Testis (tissue), 3 donors: ENCODE results near the gene ITCH. TPM values are rescaled to one million over a fixed set of nuclear protein-coding genes. Genes with fewer than 3 reads are reported as not detected.

Source experiments
- DNase-seq: peaks from one replicate; pipeline ENCODE4 v3.0.0-alpha.2; 2019
- H3K27ac ChIP-seq, 2 donors: fragments of 200-600 bp; sonication (generic); one replicate each; pipeline ENCODE4 v1.5.1; 2019
- H3K27me3 ChIP-seq: fragments of 200-600 bp; sonication (generic); one replicate; pipeline ENCODE4 v1.5.1; 2019
- H3K36me3 ChIP-seq: fragments of 200-600 bp; sonication (generic); one replicate; pipeline ENCODE4 v1.5.1; 2017; ENCODE audit warnings: low read depth; ENCODE audit errors: missing control alignments
- H3K4me1 ChIP-seq: fragments of 200-600 bp; sonication (generic); one replicate; pipeline ENCODE4 v1.5.1; 2019
- H3K4me3 ChIP-seq, 2 donors: fragments of 200-600 bp; sonication (generic); one replicate each; pipeline ENCODE4 v1.5.1; 2017 to 2019
- H3K9me3 ChIP-seq: fragments of 200-600 bp; sonication (generic); one replicate; pipeline ENCODE4 v1.5.1; 2017
- POLR2A ChIP-seq: fragments of 450-650 bp; IDR thresholded peaks from one replicate; pipeline ENCODE4 v1.6.1; 2017; ENCODE audit warnings: antibody characterized with exemption, mild to moderate bottlenecking, moderate library complexity
- WGBS, 2 donors: methylation state at CpG; one replicate each; pipeline ENCODE4 v1.1.5; 2018; 5-methylcytosine and 5-hydroxymethylcytosine counted together
- intact Hi-C: fragments of 100-400 bp; cut with DNase I; formaldehyde crosslinking; loops from one replicate; pipeline ENCODE4 v1.15.1; 2023; ENCODE audit warnings: low total_unique reads
- polyA plus RNA-seq: library from polyadenylated mRNA; stranded (reverse); fragments of 350-450 nt; fragmentation: Illumina TruSeq; extraction: RNeasy Lipid Tissue Mini Kit (QIAGEN cat#74804); gene quantifications from one replicate; pipeline ENCODE4 v1.2.3, GENCODE V29; 2014; ENCODE audit warnings: low read depth, low replicate concordance; ENCODE audit not compliant: insufficient read depth
- total RNA-seq, 2 donors: library from RNA; depleted of rRNA; stranded (reverse); fragments of >200 nt; gene quantifications; one replicate each; pipeline ENCODE4 v1.2.3, GENCODE V29; 2016
- TF ChIP-seq, protein P1 (sequence below), 3 experiments: fragments of 450-650 bp in 2 of 3; fragments of 200-600 bp in 1 of 3; sonication (generic) in 1 of 3; IDR thresholded peaks; one replicate each; pipeline ENCODE4 v1.5.1; 2016 to 2019; ENCODE audit warnings: antibody characterized with exemption in 3 of 3, mild to moderate bottlenecking in 2 of 3, moderate library complexity in 1 of 3

Gene ITCH
- total and polyA plus RNA-seq, 3 donors from 2014 or later: 75.4 to 107 (median 88.1) TPM

DNA sequence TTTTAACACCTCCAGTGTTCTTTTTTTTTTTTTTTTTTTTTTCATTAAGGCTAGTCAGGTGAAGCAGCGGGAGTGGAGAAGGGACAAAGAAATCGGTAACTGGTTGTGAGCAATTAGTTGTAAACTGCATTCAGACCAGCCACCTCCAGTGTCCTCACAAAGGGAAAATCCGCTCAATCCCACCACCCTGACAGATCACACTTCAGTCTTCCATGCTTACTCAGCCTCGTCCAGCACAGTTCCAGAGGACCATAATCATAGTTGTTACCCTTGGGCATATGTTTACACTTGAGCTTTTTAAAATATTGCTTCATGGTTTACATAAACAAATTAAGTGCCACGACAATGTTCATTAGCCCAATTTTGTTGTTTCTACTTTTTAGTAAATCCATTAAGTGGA is 163.4 kb downstream of the ITCH start:
- intact Hi-C loops: no loop called here
- H3K4me1 ChIP-seq: peaks cover 48% of the 10 kb centered on the region

DNA sequence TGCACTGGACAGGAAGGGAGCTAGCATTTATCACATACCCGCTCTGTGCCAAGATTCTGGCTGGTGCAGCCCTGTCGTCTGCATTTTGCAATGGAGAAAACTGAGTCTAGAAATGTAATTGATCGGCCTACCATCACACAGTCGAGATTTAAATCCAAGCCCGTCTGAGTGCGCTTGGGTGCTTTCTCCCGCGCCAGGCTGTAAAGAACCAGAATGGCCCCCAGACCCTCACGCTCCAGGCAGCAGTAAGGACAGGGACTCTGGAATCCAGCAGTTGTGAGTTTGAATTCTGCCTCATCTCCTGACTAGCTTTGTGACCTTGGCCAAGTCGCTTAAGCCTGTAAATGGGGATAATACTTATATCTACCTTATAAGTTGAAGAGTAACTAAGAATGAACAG is 163.9 kb downstream of the ITCH start:
- DNase-seq: peak; percentile 6
- Histone ChIP-seq H3K27ac (peak overlapping the region; percentile 11 to 78), H3K4me3 (no peak overlapping the region), H3K4me1 (peaks cover 48% of the 10 kb centered on the region), H3K9me3 (no peaks in the 10 kb centered on the region), H3K27me3 (no peaks in the 10 kb centered on the region), H3K36me3 (no peaks in the 10 kb centered on the region)
- intact Hi-C loops: no loop called here
- no peak for TF ChIP-seq POLR2A
- TF ChIP-seq, protein P1, sequence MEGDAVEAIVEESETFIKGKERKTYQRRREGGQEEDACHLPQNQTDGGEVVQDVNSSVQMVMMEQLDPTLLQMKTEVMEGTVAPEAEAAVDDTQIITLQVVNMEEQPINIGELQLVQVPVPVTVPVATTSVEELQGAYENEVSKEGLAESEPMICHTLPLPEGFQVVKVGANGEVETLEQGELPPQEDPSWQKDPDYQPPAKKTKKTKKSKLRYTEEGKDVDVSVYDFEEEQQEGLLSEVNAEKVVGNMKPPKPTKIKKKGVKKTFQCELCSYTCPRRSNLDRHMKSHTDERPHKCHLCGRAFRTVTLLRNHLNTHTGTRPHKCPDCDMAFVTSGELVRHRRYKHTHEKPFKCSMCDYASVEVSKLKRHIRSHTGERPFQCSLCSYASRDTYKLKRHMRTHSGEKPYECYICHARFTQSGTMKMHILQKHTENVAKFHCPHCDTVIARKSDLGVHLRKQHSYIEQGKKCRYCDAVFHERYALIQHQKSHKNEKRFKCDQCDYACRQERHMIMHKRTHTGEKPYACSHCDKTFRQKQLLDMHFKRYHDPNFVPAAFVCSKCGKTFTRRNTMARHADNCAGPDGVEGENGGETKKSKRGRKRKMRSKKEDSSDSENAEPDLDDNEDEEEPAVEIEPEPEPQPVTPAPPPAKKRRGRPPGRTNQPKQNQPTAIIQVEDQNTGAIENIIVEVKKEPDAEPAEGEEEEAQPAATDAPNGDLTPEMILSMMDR (IDR thresholded peaks at IDR 0.05): no peak
- 85 to 96% methylated on average over 10 of the region's 10 CpGs for WGBS, 2 donors

More for the DNA sequence above, 163.4 kb downstream of the ITCH start:
- Histone ChIP-seq H3K36me3 (no peaks in the 10 kb centered on the region), H3K27ac (peak overlapping the region; percentile 42 to 78), H3K27me3 (no peaks in the 10 kb centered on the region), H3K9me3 (no peaks in the 10 kb centered on the region), H3K4me3 (no peak overlapping the region)
- DNase-seq: no peak
- no peak for TF ChIP-seq POLR2A
- TF ChIP-seq, protein P1 (IDR thresholded peaks at IDR 0.05): no peak
- 71 to 77% methylated on average over 5 of the region's 5 CpGs for WGBS, 2 donors

DNA sequence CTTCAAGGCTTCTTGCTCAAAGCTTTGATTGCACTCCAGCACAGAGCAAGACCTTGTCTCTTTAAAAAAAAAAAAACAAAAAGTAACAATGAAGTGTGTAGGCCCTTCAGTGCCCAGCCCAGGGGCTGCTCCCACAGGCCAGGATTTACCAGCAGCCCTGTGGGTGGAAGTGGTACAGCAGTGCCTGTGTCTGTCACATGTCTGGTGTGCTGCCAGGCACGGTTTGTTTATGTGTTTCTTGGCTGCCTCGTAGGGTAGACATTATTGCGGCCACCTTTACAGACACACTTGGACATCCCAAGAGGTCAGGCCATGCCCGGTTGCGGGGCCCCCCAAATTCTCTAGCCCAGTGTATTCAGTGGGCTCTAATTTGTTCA is 165.8 kb downstream of the ITCH start:
- TF ChIP-seq POLR2A: no peak
- TF ChIP-seq, protein P1 (IDR thresholded peaks at IDR 0.05): no peak
- Histone ChIP-seq H3K4me1 (peaks cover 52% of the 10 kb centered on the region), H3K36me3 (no peaks in the 10 kb centered on the region), H3K9me3 (no peaks in the 10 kb centered on the region), H3K4me3 (no peak overlapping the region), H3K27me3 (no peaks in the 10 kb centered on the region), H3K27ac (peak overlapping the region; percentile 55 to 61)
- WGBS, 2 donors: 53 to 79% methylated on average over 5 of the region's 5 CpGs
- DNase-seq: peak; percentile 93
- intact Hi-C loops: no loop called here

DNA sequence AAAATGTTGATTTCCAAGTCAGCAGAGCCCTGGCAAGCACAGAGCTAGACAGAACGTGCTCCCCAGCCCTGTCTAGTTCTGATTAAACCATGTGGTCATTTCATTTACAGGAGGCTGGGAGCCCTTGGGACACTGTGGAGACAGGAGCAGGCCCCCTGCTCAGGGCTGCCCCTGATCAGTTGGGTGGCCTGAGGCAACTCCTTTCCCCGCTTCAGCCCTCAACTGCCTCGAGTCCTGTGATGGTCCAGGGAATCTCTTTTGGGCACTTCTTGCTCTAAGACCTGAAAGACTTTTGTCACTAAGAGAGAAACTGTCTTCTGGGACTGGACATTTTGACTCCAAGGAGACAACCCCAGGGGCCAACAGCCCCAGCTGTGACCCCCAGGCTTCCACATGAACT is 166.7 kb downstream of the ITCH start:
- TF ChIP-seq POLR2A: no peak
- TF ChIP-seq, protein P1 (IDR thresholded peaks at IDR 0.05): no peak
- H3K36me3 ChIP-seq: no peaks in the 10 kb centered on the region

DNA sequence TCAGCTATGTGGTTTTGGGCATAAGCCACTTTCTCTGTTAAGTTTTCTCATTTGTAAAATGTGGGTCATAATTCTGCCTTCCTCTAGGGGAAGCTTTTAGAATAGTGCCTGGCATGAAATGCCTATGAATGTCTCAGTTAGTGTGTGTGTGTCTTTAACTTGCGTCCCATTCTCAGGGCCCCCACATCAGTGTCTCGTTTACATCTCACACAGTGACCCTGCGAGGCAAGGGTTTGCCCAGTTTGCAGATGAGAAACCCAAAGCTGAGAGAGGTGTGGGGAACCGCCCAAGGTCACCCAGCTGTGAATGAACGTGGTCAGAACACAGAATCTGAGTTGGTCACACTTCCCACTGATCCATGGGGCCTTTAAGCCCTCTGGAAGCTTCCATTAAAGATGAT is 167.3 kb downstream of the ITCH start:
- TF ChIP-seq, protein P1 (IDR thresholded peaks at IDR 0.05): no peak
- no peak for TF ChIP-seq POLR2A
- Histone ChIP-seq H3K27ac (peak overlapping the region; percentile 55 to 61), H3K27me3 (no peaks in the 10 kb centered on the region), H3K9me3 (no peaks in the 10 kb centered on the region), H3K4me3 (no peak overlapping the region), H3K4me1 (peaks cover 49% of the 10 kb centered on the region), H3K36me3 (no peaks in the 10 kb centered on the region)
- WGBS, 2 donors: 78 to 79% methylated on average over 5 of the region's 5 CpGs
- intact Hi-C loops: no loop called here
- no peak for DNase-seq

More for the DNA sequence above, 166.7 kb downstream of the ITCH start:
- DNase-seq: peak; percentile 30
- WGBS, 2 donors: 39 to 69% methylated on average over 2 to 3 of the region's 3 CpGs
- peaks cover 52% of the 10 kb centered on the region for H3K4me1 ChIP-seq
- no peaks in the 10 kb centered on the region for H3K27me3 ChIP-seq
- peak overlapping the region; percentile 55 to 61 for H3K27ac ChIP-seq
- H3K4me3 ChIP-seq: no peak overlapping the region
- intact Hi-C loops: no loop called here
- H3K9me3 ChIP-seq: no peaks in the 10 kb centered on the region
